Gastroesophageal sphincter (tissue), 4 donors: Measurements from ENCODE around the gene AP2B1. TPM values are rescaled to one million over a fixed set of nuclear protein-coding genes. Genes with fewer than 3 reads are reported as not detected.

ENCODE experiments used
- ATAC-seq: fragments of 150-250 bp; one replicate; pipeline ENCODE4 v1.9.1; 2016; ENCODE audit warnings: mild to moderate bottlenecking, moderate library complexity
- H3K27ac ChIP-seq, 4 donors: fragments of 200-600 bp; sonication (generic) in 3 of 4; 1 replicate in 3 of 4; 2 replicates in 1 of 4; pipeline ENCODE4 v1.5.1; 2016 to 2019
- H3K27me3 ChIP-seq: fragments of 200-600 bp; sonication (generic); one replicate; pipeline ENCODE4 v1.5.1; 2019
- H3K36me3 ChIP-seq, 2 donors: fragments of 200-600 bp; sonication (generic); one replicate each; pipeline ENCODE4 v1.5.1; 2019; ENCODE audit warnings: control low read depth in 1 of 2
- H3K4me1 ChIP-seq, 3 donors: fragments of 200-600 bp; sonication (generic); 1 replicate in 2 of 3; 2 replicates in 1 of 3; pipeline ENCODE4 v1.5.1; 2016 to 2019; ENCODE audit warnings: control low read depth in 2 of 3
- H3K4me3 ChIP-seq, 2 donors: fragments of 200-600 bp; sonication (generic); one replicate each; pipeline ENCODE4 v1.5.1; 2019; ENCODE audit warnings: mild to moderate bottlenecking in 1 of 2, moderate library complexity in 1 of 2
- H3K9me3 ChIP-seq, 3 donors: fragments of 200-600 bp; sonication (generic); one replicate each; pipeline ENCODE4 v1.5.1; 2017 to 2019; ENCODE audit warnings: control low read depth in 2 of 3
- CTCF ChIP-seq, 4 experiments: fragments of 200-600 bp in 2 of 4; fragments of 450-650 bp in 2 of 4; sonication (generic) in 1 of 4; IDR thresholded peaks; one replicate each; pipeline ENCODE4 v1.5.1; 2017 to 2019; ENCODE audit warnings: antibody characterized with exemption in 4 of 4, mild to moderate bottlenecking in 2 of 4, moderate library complexity in 2 of 4
- EP300 ChIP-seq: sonication (generic); formaldehyde crosslinking; IDR thresholded peaks from one replicate; pipeline ENCODE4 v1.6.1; 2017; ENCODE audit warnings: antibody characterized with exemption, mild to moderate bottlenecking
- POLR2A ChIP-seq, 2 donors: fragments of 450-650 bp; IDR thresholded peaks; one replicate each; pipeline ENCODE4 v1.6.1; 2017; ENCODE audit warnings: antibody characterized with exemption in 2 of 2, mild to moderate bottlenecking in 2 of 2, moderate library complexity in 1 of 2
- POLR2AphosphoS5 ChIP-seq: sonication (generic); formaldehyde crosslinking; IDR thresholded peaks from one replicate; pipeline ENCODE4 v1.6.1; 2017; ENCODE audit warnings: antibody characterized with exemption
- WGBS, 2 donors: methylation state at CpG; one replicate each; pipeline ENCODE4 v1.1.5; 2018; ENCODE audit warnings: low coverage in 1 of 2; 5-methylcytosine and 5-hydroxymethylcytosine counted together
- total RNA-seq, 4 donors: library from RNA; depleted of rRNA; stranded (reverse); fragments of >200 nt; gene quantifications; one replicate each; pipeline ENCODE4 v1.1.0, GENCODE V29; 2016

Gene AP2B1
- total RNA-seq, 4 donors from 2014 or later: 104 to 383 (median 185) TPM

GRCh38 chr17:35651467-35651866 is 64.3 kb downstream of the AP2B1 start:
- TF ChIP-seq POLR2A (IDR thresholded peaks at IDR 0.05) (no peak), EP300 (no peak), POLR2AphosphoS5 (no peak), CTCF (IDR thresholded peaks at IDR 0.05) (no peak)
- Histone ChIP-seq H3K36me3 (peaks cover 0 to 62% of the 10 kb centered on the region in 2 donors), H3K27me3 (no peaks in the 10 kb centered on the region), H3K9me3 (no peaks in the 10 kb centered on the region), H3K4me1 (no peaks in the 10 kb centered on the region), H3K27ac (no peak overlapping the region), H3K4me3 (no peak overlapping the region)
- WGBS, 2 donors: 81 to 100% methylated on average over 1 of the region's 1 CpG
- no peak for ATAC-seq

- H3K36me3 ChIP-seq: peaks cover 0 to 66% of the 10 kb centered on the region in 2 donors
- H3K4me3 ChIP-seq: no peak overlapping the region
- no peaks in the 10 kb centered on the region for H3K4me1 ChIP-seq
- no peaks in the 10 kb centered on the region for H3K27me3 ChIP-seq
- H3K9me3 ChIP-seq: no peaks in the 10 kb centered on the region
- no peak for ATAC-seq
- WGBS, 2 donors: 40 to 76% methylated on average over 1 to 8 of the region's 12 CpGs
- TF ChIP-seq POLR2A (IDR thresholded peaks at IDR 0.05): no peak
- no peak for TF ChIP-seq EP300
- no peak for TF ChIP-seq CTCF (IDR thresholded peaks at IDR 0.05)
- no peak overlapping the region for H3K27ac ChIP-seq
Measured at GRCh38 chr17:35653619-35654361, 66.7 kb downstream of the AP2B1 start.

- ATAC-seq: no peak
- no peak overlapping the region for H3K4me3 ChIP-seq
- H3K36me3 ChIP-seq: peaks cover 0 to 66% of the 10 kb centered on the region in 2 donors
- H3K27me3 ChIP-seq: no peaks in the 10 kb centered on the region
- no peaks in the 10 kb centered on the region for H3K9me3 ChIP-seq
- no peak for TF ChIP-seq EP300
- TF ChIP-seq CTCF (IDR thresholded peaks at IDR 0.05): no peak
- no peak for TF ChIP-seq POLR2A (IDR thresholded peaks at IDR 0.05)
- no peak for TF ChIP-seq POLR2AphosphoS5
- no peaks in the 10 kb centered on the region for H3K4me1 ChIP-seq
- 83 to 95% methylated on average over 1 of the region's 1 CpG for WGBS, 2 donors
- H3K27ac ChIP-seq: no peak overlapping the region
Measured at GRCh38 chr17:35655303-35655702, 68.2 kb downstream of the AP2B1 start.

- H3K36me3 ChIP-seq: peaks cover 0 to 83% of the 10 kb centered on the region in 2 donors
- no peak for ATAC-seq
- no peaks in the 10 kb centered on the region for H3K27me3 ChIP-seq
- TF ChIP-seq CTCF (IDR thresholded peaks at IDR 0.05): no peak
- no peak for TF ChIP-seq EP300
- no peak for TF ChIP-seq POLR2AphosphoS5
- TF ChIP-seq POLR2A (IDR thresholded peaks at IDR 0.05): no peak
- no peak overlapping the region for H3K4me3 ChIP-seq
- no peaks in the 10 kb centered on the region for H3K9me3 ChIP-seq
- H3K4me1 ChIP-seq: no peaks in the 10 kb centered on the region
- 80 to 100% methylated on average over 1 of the region's 1 CpG for WGBS, 2 donors
- no peak overlapping the region for H3K27ac ChIP-seq
Measured at GRCh38 chr17:35660902-35661301, 73.8 kb downstream of the AP2B1 start.

- 84 to 88% methylated on average over 5 of the region's 5 CpGs for WGBS, 2 donors
- H3K27me3 ChIP-seq: no peaks in the 10 kb centered on the region
- no peak for TF ChIP-seq EP300
- TF ChIP-seq POLR2A (IDR thresholded peaks at IDR 0.05): no peak
- no peak for TF ChIP-seq POLR2AphosphoS5
- TF ChIP-seq CTCF (IDR thresholded peaks at IDR 0.05): no peak
- no peak overlapping the region for H3K27ac ChIP-seq
- no peak overlapping the region for H3K4me3 ChIP-seq
- H3K36me3 ChIP-seq: peaks cover 0 to 74% of the 10 kb centered on the region in 2 donors
- no peaks in the 10 kb centered on the region for H3K4me1 ChIP-seq
- no peak for ATAC-seq
- H3K9me3 ChIP-seq: no peaks in the 10 kb centered on the region
Measured at GRCh38 chr17:35664685-35665084, 77.6 kb downstream of the AP2B1 start.
